BJ (cell line): ENCODE results near the gene AMY2B. TPM values are rescaled to one million over a fixed set of nuclear protein-coding genes. Genes with fewer than 3 reads are reported as not detected.
"Not testable (repeated sequence)": the region's sequence is repeated elsewhere in the genome, so short reads cannot be mapped to it uniquely, and the experiment has no call there.

Source experiments
- CTCF ChIA-PET: fragments of 350-600 bp; formaldehyde crosslinking; extraction: SDS; loops from one replicate; lab custom pipeline; 2021; ENCODE audit warnings: antibody characterized with exemption, inconsistent platforms; lab: Yijun Ruan, JAX
- POLR2A ChIA-PET: fragments of 300-600 bp; sonication (Branson Sonifier 250); formaldehyde crosslinking; extraction: SDS; loops from one replicate; lab custom pipeline; 2021; ENCODE audit warnings: antibody characterized with exemption; lab: Charles Lee
- DNase-seq: peaks from one replicate; pipeline ENCODE4 v3.0.0-alpha.2; 2011; ENCODE audit warnings: low read depth
- H3K27me3 ChIP-seq: 2 replicates; pipeline ENCODE4 v1.6.0; 2011; ENCODE audit warnings: low read length; ENCODE audit not compliant: control insufficient read depth, insufficient read depth
- H3K36me3 ChIP-seq: 2 replicates; pipeline ENCODE4 v1.5.1; 2011; ENCODE audit warnings: low read length; ENCODE audit not compliant: control insufficient read depth, insufficient read depth
- H3K4me3 ChIP-seq: 2 replicates; pipeline ENCODE4 v1.5.1; 2011; ENCODE audit warnings: low read depth, mild to moderate bottlenecking, control low read depth, low read length
- CTCF ChIP-seq: IDR thresholded peaks from 2 replicates; pipeline ENCODE4 v1.5.1; 2011; ENCODE audit warnings: low read depth, mild to moderate bottlenecking, control low read depth, inconsistent platforms, low read length, moderate library complexity; ENCODE audit not compliant: insufficient read depth
- polyA plus RNA-seq: library from polyadenylated mRNA; depleted of rRNA; stranded (reverse); fragments of >200 nt; gene quantifications from 2 replicates; pipeline ENCODE4 v1.2.3, GENCODE V29; 2011

The AMY2B gene
- polyA plus RNA-seq, 1 experiment, result 1.3 TPM

- CTCF ChIA-PET, result no interaction called here
- TF ChIP-seq CTCF, result no peak
- no peak for DNase-seq
- Histone ChIP-seq H3K4me3 (no peak overlapping the region), H3K36me3 (no peaks in the 10 kb centered on the region), H3K27me3 (no peaks in the 10 kb centered on the region)
- POLR2A ChIA-PET, result no interaction called here
Observed at GRCh38 chr1:103582464-103582863, 11.1 kb downstream of the AMY2B start.

- Histone ChIP-seq H3K27me3 (no peaks in the 10 kb centered on the region), H3K36me3 (no peaks in the 10 kb centered on the region), H3K4me3 (no peak overlapping the region)
- DNase-seq, result no peak
- ChIA-PET CTCF (no interaction called here), POLR2A (no interaction called here)
- no peak for TF ChIP-seq CTCF
Observed at GRCh38 chr1:103583887-103584286, 12.5 kb downstream of the AMY2B start.

- no peak for TF ChIP-seq CTCF
- ChIA-PET POLR2A (no interaction called here), CTCF (no interaction called here)
- no peak for DNase-seq
- H3K4me3 ChIP-seq, result no peak overlapping the region
- no peaks in the 10 kb centered on the region for H3K27me3 ChIP-seq
- no peaks in the 10 kb centered on the region for H3K36me3 ChIP-seq
Observed at GRCh38 chr1:103584537-103584936, 13.1 kb downstream of the AMY2B start.

GRCh38 chr1:103602740-103603139 lies 31.4 kb downstream of the AMY2B start:
- H3K36me3 ChIP-seq, H3K27me3 ChIP-seq, CTCF ChIA-PET, DNase-seq, POLR2A ChIA-PET, H3K4me3 ChIP-seq: not testable (repeated sequence)

- DNase-seq, result no peak
- ChIA-PET POLR2A (no interaction called here), CTCF (no interaction called here)
- Histone ChIP-seq H3K27me3 (no peaks in the 10 kb centered on the region), H3K4me3 (no peak overlapping the region), H3K36me3 (no peaks in the 10 kb centered on the region)
- no peak for TF ChIP-seq CTCF
Observed at GRCh38 chr1:103616362-103616761, 45.0 kb downstream of the AMY2B start.

- DNase-seq, H3K27me3 ChIP-seq, H3K36me3 ChIP-seq, CTCF ChIA-PET, H3K4me3 ChIP-seq, POLR2A ChIA-PET: not testable (repeated sequence)
Observed at GRCh38 chr1:103616994-103617477, 45.6 kb downstream of the AMY2B start, which contains the start of gene AMY2A. Gene AMY2A (plus strand): TSS chr1:103617427. CDS start chr1:103617441, 14 bp downstream.

- H3K36me3 ChIP-seq, H3K4me3 ChIP-seq, CTCF ChIA-PET, DNase-seq, H3K27me3 ChIP-seq, POLR2A ChIA-PET: not testable (repeated sequence)
Observed at GRCh38 chr1:103627436-103627835, 56.0 kb downstream of the AMY2B start.
